A549 (cell line): ENCODE data around the gene GABRR2. TPM values are rescaled to one million over a fixed set of nuclear protein-coding genes. Genes with fewer than 3 reads are reported as not detected.

ENCODE experiments used
- ATAC-seq, 2 experiments: fragments of 200-7000 bp in 1 of 2; fragments of >200 bp in 1 of 2; cut with Nextera tagmentation in 1 of 2; cut with Tn5 transposase in 1 of 2; 3 replicates each; pipeline versions ENCODE4 v1.8.0 to v1.9.1; 2018 to 2020; ENCODE audit warnings: mild to moderate bottlenecking in 1 of 2, moderate library complexity in 1 of 2
- CTCF ChIA-PET: fragments of 300-600 bp; sonication (Branson Sonifier 250); formaldehyde crosslinking; extraction: SDS; loops from one replicate; lab custom pipeline; 2021; ENCODE audit warnings: antibody characterized with exemption, inconsistent platforms; lab: Yijun Ruan, JAX
- POLR2A ChIA-PET: fragments of 350-600 bp; formaldehyde crosslinking; extraction: SDS; loops from one replicate; lab custom pipeline; 2021; ENCODE audit warnings: antibody characterized with exemption, inconsistent platforms; lab: Yijun Ruan, JAX
- DNase-seq, 2 experiments: peaks; one replicate each; pipeline versions ENCODE4 v3.0.0 to v3.0.0-alpha.2; 2011 to 2016; ENCODE audit warnings: low read depth in 1 of 2, low spot score in 1 of 2
- FAIRE-seq: peaks from 2 replicates; lab custom pipeline; 2011; peaks lifted over from hg19 to GRCh38; lab: Jason Lieb, UNC
- H3K27ac ChIP-seq, 2 experiments: fragments of >200 bp; sonication (Bioruptor Twin); formaldehyde crosslinking; 3 replicates each; pipeline ENCODE4 v1.5.1; 2016 to 2017
- H3K4me1 ChIP-seq: fragments of >200 bp; sonication (Bioruptor Twin); formaldehyde crosslinking; 3 replicates; pipeline ENCODE4 v1.6.1; 2016
- H3K4me2 ChIP-seq: fragments of >200 bp; sonication (Bioruptor Twin); formaldehyde crosslinking; 3 replicates; pipeline ENCODE4 v1.6.1; 2016
- H3K4me3 ChIP-seq: fragments of >200 bp; sonication (Bioruptor Twin); formaldehyde crosslinking; 3 replicates; pipeline ENCODE4 v1.5.1; 2016
- H3K9me3 ChIP-seq: fragments of >200 bp; sonication (Bioruptor Twin); formaldehyde crosslinking; 3 replicates; pipeline ENCODE4 v1.6.1; 2016
- CBX2 ChIP-seq: fragments of 200-600 bp; sonication (generic); IDR thresholded peaks from 2 replicates; pipeline ENCODE4 v1.6.1; 2016; ENCODE audit warnings: low read depth, mild to moderate bottlenecking, borderline replicate concordance
- CEBPB ChIP-seq, 2 experiments: fragments of >200 bp in 1 of 2; sonication (Bioruptor Twin) in 1 of 2; formaldehyde crosslinking in 1 of 2; IDR thresholded peaks; 2 replicates each; pipeline ENCODE4 v1.6.1; 2012 to 2016
- CHD2 ChIP-seq: fragments of 150-350 bp; IDR thresholded peaks from 2 replicates; pipeline ENCODE4 v1.6.1; 2014; ENCODE audit warnings: low read length; ENCODE audit not compliant: partially characterized antibody
- CHD4 ChIP-seq: fragments of 200-600 bp; sonication (generic); IDR thresholded peaks from 2 replicates; pipeline ENCODE4 v1.6.1; 2016; ENCODE audit warnings: antibody characterized with exemption, mild to moderate bottlenecking, borderline replicate concordance
- EP300 ChIP-seq, 2 experiments: fragments of >200 bp; sonication (Bioruptor Twin); formaldehyde crosslinking; IDR thresholded peaks; 2 replicates in 1 of 2; 3 replicates in 1 of 2; pipeline ENCODE4 v1.6.1; 2016 to 2017
- FOSL2 ChIP-seq, 2 experiments: fragments of 450-650 bp in 1 of 2; fragments of >200 bp in 1 of 2; sonication (Bioruptor Twin) in 1 of 2; formaldehyde crosslinking; IDR thresholded peaks; 2 replicates each; pipeline versions ENCODE4 v1.5.0 to v1.6.1; 2016 to 2020; ENCODE audit warnings: mild to moderate bottlenecking in 1 of 2, moderate library complexity in 1 of 2
- FOXS1 ChIP-seq: fragments of 250-450 bp; sonication (Bioruptor Pico); IDR thresholded peaks from 2 replicates; pipeline ENCODE4 v1.5.0; 2020; ENCODE audit warnings: mild to moderate bottlenecking, moderate library complexity
- GATA3 ChIP-seq: IDR thresholded peaks from 2 replicates; pipeline ENCODE4 v1.6.1; 2012; ENCODE audit warnings: borderline replicate concordance
- HEYL ChIP-seq: fragments of 250-450 bp; sonication (Bioruptor Pico); IDR thresholded peaks from 2 replicates; pipeline ENCODE4 v1.8.0; 2021; ENCODE audit warnings: mild to moderate bottlenecking, moderate library complexity
- JUN ChIP-seq, 2 experiments: fragments of >200 bp; sonication (Bioruptor Twin); formaldehyde crosslinking; IDR thresholded peaks; 2 replicates in 1 of 2; 3 replicates in 1 of 2; pipeline ENCODE4 v1.6.1; 2016 to 2017
- KDM1A ChIP-seq: fragments of 200-600 bp; sonication (generic); IDR thresholded peaks from 2 replicates; pipeline ENCODE4 v1.6.1; 2016; ENCODE audit warnings: low read depth, mild to moderate bottlenecking
- MAFK ChIP-seq: fragments of 450-650 bp; IDR thresholded peaks from 2 replicates; pipeline ENCODE4 v1.6.1; 2014; ENCODE audit not compliant: partially characterized antibody
- MYC ChIP-seq: IDR thresholded peaks from 2 replicates; pipeline ENCODE4 v1.6.1; 2012; ENCODE audit warnings: mild to moderate bottlenecking, inconsistent platforms, low read length, improper control_type of control experiment, borderline replicate concordance
- NFE2L2 ChIP-seq: fragments of 150-350 bp; conservative IDR thresholded peaks from 2 replicates; pipeline ENCODE4 v1.6.1; 2014; ENCODE audit warnings: low read length
- RAD21 ChIP-seq, 2 experiments: fragments of >200 bp in 1 of 2; sonication (Bioruptor Twin) in 1 of 2; formaldehyde crosslinking in 1 of 2; IDR thresholded peaks in 1 of 2; conservative IDR thresholded peaks in 1 of 2; 2 replicates in 1 of 2; 3 replicates in 1 of 2; pipeline ENCODE4 v1.6.1; 2012 to 2018; ENCODE audit warnings: inconsistent platforms in 1 of 2
- RNF2 ChIP-seq: fragments of 200-600 bp; sonication (generic); IDR thresholded peaks from 2 replicates; pipeline ENCODE4 v1.6.1; 2016; ENCODE audit warnings: low read depth, mild to moderate bottlenecking, antibody characterized with exemption, moderate library complexity, borderline replicate concordance
- SREBF2 ChIP-seq: fragments of 450-650 bp; IDR thresholded peaks from 2 replicates; pipeline ENCODE4 v1.6.1; 2014; ENCODE audit warnings: mild to moderate bottlenecking, moderate library complexity
- TFCP2L1 ChIP-seq: fragments of 250-450 bp; sonication (Bioruptor Pico); IDR thresholded peaks from 2 replicates; pipeline ENCODE4 v1.5.0; 2021; ENCODE audit warnings: mild to moderate bottlenecking
- ZFP36 ChIP-seq: fragments of 450-650 bp; IDR thresholded peaks from 2 replicates; pipeline ENCODE4 v1.6.1; 2014; ENCODE audit warnings: borderline replicate concordance; ENCODE audit not compliant: partially characterized antibody
- WGBS: methylation state at CpG from one replicate; pipeline ENCODE4 v1.1.6; 2017; ENCODE audit errors: missing lambda C conversion rate; 5-methylcytosine and 5-hydroxymethylcytosine counted together
- polyA plus RNA-seq, 4 experiments: library from polyadenylated mRNA; depleted of rRNA in 3 of 4; stranded (reverse); fragments of >200 nt; fragmentation: RNase III in 1 of 4; extraction: RNeasy Plus Mini Kit Qiagen cat#74134 plus additional on column Dnase treatment in 1 of 4; gene quantifications; 2 replicates in 3 of 4; 3 replicates in 1 of 4; pipeline ENCODE4 v1.2.3, GENCODE V29; 2011 to 2017
- TF ChIP-seq, protein P1 (sequence below): fragments of 250-450 bp; sonication (Bioruptor Pico); IDR thresholded peaks from 2 replicates; pipeline ENCODE4 v1.5.0; 2020; ENCODE audit warnings: low read depth, mild to moderate bottlenecking, moderate library complexity
- TF ChIP-seq, protein P2 (sequence below): fragments of >200 bp; sonication (Bioruptor Twin); formaldehyde crosslinking; IDR thresholded peaks from 2 replicates; pipeline ENCODE4 v1.6.1; 2016
- TF ChIP-seq, protein P3 (sequence below): fragments of >200 bp; sonication (Bioruptor Twin); formaldehyde crosslinking; IDR thresholded peaks from 3 replicates; pipeline ENCODE4 v1.6.1; 2016
- TF ChIP-seq, protein P4 (sequence below): fragments of 450-650 bp; IDR thresholded peaks from 2 replicates; pipeline ENCODE4 v1.6.1; 2014; ENCODE audit warnings: antibody characterized with exemption
- TF ChIP-seq, protein P5 (sequence below): fragments of 200-600 bp; sonication (generic); IDR thresholded peaks from 2 replicates; pipeline ENCODE4 v1.6.1; 2016; ENCODE audit warnings: antibody characterized with exemption, mild to moderate bottlenecking, moderate library complexity
- TF ChIP-seq, protein P6 (sequence below): IDR thresholded peaks from 2 replicates; pipeline ENCODE4 v1.6.1; 2012

Gene GABRR2
- polyA plus RNA-seq, 2 of the 4 experiments (the other 2 are of a cell fraction), result 0.08 to 0.09 TPM

DNA sequence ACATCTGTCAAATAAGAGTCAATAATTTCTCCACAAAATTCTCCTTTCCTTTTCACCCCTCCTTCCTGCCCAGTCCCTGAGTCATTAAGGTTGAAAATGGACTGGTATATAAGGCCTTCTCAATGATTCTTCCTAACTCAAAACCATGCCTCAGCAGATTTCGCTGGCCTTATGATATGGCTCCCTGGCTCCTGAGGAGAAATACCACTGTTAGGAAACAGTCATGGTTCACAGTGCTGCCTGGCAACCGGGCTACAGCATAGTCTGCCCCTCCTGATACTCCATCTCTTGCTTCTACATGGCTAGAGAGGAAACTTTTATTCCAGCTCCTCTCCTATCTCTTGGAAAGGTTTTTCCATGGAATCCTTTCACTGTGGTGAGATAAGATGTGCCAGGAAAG, 32.7 kb upstream of the GABRR2 start:
- no peak overlapping the region for H3K4me2 ChIP-seq
- no peak for ATAC-seq
- TF ChIP-seq, protein P1, sequence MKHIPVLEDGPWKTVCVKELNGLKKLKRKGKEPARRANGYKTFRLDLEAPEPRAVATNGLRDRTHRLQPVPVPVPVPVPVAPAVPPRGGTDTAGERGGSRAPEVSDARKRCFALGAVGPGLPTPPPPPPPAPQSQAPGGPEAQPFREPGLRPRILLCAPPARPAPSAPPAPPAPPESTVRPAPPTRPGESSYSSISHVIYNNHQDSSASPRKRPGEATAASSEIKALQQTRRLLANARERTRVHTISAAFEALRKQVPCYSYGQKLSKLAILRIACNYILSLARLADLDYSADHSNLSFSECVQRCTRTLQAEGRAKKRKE (CRISPR knock-in tag), result no peak
- TF ChIP-seq NFE2L2, result no peak
- no peak for TF ChIP-seq MYC
- TF ChIP-seq, protein P2, sequence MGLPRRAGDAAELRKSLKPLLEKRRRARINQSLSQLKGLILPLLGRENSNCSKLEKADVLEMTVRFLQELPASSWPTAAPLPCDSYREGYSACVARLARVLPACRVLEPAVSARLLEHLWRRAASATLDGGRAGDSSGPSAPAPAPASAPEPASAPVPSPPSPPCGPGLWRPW, result no peak
- TF ChIP-seq HEYL, result no peak
- TF ChIP-seq CBX2, result no peak
- TF ChIP-seq MAFK, result peak; percentile 65
- DNase-seq, result no peak
- ChIA-PET CTCF (interaction anchor here (1.4 to 3.9 kb wide), 4 partner anchors 37 to 364 kb away, joined by 3 to 18 read pairs (median 4); no protein-coding TSS in a partner anchor), POLR2A (no interaction called here)
- no peak for FAIRE-seq
- WGBS, result 68% methylated on average over 2 of the region's 2 CpGs
- no peaks in the 10 kb centered on the region for H3K9me3 ChIP-seq
- H3K27ac ChIP-seq, result no peak overlapping the region
- peaks cover 20% of the 10 kb centered on the region; the same call in 1 of the 3 replicates for H3K4me1 ChIP-seq
- H3K4me3 ChIP-seq, result no peak overlapping the region

DNA sequence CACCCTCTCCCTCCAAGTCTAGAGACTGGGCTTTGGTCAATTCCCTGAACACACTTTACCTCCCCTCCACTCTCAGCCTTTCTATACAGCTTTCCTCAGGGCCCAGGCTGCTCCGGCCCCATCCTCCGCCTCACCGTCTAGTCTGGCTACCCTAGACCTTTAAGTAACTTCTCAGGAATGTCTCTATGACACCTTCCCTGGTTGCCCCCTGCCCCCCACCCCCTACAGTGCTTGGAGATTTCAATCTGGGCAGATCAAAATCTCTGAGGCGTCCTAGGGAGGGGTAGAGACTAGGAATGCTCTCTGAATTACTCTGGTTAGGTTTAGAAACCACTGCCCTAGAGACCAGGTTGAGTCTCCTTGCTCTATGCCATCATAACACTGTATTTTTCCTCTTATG, 31.3 kb upstream of the GABRR2 start:
- 93% methylated on average over 3 of the region's 4 CpGs for WGBS
- FAIRE-seq (no peak), ATAC-seq (peak in 1 of 2 experiments; percentile 27; a peak in 2 of 6 replicates), DNase-seq (no peak)
- POLR2A ChIA-PET, result interaction anchor here (0.7 kb wide), 1 partner anchor 10 kb away, joined by 3 read pairs; no protein-coding TSS in a partner anchor
- CTCF ChIA-PET, result interaction anchor here (2.1 kb wide), 1 partner anchor 45 kb away, joined by 4 read pairs; no protein-coding TSS in a partner anchor
- H3K4me2 ChIP-seq, result no peak overlapping the region
- no peaks in the 10 kb centered on the region for H3K9me3 ChIP-seq
- H3K4me1 ChIP-seq, result peaks cover 19% of the 10 kb centered on the region; the same call in 1 of the 3 replicates
- TF ChIP-seq KDM1A (no peak), ZFP36 (no peak), RAD21 (conservative IDR thresholded peaks at IDR 0.05 in 1 of 2, IDR thresholded peaks at IDR 0.05 in 1 of 2) (no peak), EP300 (IDR thresholded peaks at IDR 0.05) (no peak), CHD4 (no peak), CHD2 (no peak), FOXS1 (CRISPR knock-in tag) (no peak), JUN (IDR thresholded peaks at IDR 0.05) (no peak), GATA3 (no peak), RNF2 (no peak), TFCP2L1 (no peak), NFE2L2 (no peak), FOSL2 (IDR thresholded peaks at IDR 0.05) (no peak), FOSL2 (CRISPR knock-in tag; IDR thresholded peaks at IDR 0.05) (no peak)
- TF ChIP-seq, protein P1 (CRISPR knock-in tag), result no peak
- TF ChIP-seq, protein P2, result no peak
- TF ChIP-seq, protein P3, sequence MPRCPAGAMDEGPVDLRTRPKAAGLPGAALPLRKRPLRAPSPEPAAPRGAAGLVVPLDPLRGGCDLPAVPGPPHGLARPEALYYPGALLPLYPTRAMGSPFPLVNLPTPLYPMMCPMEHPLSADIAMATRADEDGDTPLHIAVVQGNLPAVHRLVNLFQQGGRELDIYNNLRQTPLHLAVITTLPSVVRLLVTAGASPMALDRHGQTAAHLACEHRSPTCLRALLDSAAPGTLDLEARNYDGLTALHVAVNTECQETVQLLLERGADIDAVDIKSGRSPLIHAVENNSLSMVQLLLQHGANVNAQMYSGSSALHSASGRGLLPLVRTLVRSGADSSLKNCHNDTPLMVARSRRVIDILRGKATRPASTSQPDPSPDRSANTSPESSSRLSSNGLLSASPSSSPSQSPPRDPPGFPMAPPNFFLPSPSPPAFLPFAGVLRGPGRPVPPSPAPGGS, result no peak
- no peak overlapping the region for H3K4me3 ChIP-seq
- H3K27ac ChIP-seq, result no peak overlapping the region

DNA sequence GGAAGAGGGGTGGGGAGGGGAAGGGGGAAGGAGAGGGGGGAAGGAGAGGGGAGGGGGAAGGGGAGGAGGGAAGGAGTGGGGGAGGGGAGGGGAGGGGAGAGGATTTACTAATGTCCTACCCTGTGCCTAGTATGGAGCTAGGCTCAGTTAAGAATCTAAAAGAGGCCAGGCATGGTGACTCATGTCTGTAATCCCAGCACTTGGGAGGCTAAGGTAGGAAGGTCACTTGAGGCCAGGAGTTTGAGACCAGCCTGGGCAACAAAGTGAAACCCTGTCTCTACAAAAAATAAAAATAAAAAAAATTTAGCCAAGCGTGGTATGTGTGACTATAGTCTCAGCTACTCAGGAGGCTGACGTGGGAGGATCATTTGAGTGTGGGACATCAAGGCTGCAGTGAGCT, 24.5 kb upstream of the GABRR2 start:
- no peak for DNase-seq
- H3K9me3 ChIP-seq, result no peaks in the 10 kb centered on the region
- H3K4me2 ChIP-seq, result no peak overlapping the region
- H3K27ac ChIP-seq, result no peak overlapping the region
- no peak overlapping the region for H3K4me3 ChIP-seq
- CTCF ChIA-PET, result no interaction called here
- POLR2A ChIA-PET, result no interaction called here
- WGBS, result 96% methylated on average over 2 of the region's 2 CpGs
- peaks cover 4% of the 10 kb centered on the region; the same call in 1 of the 3 replicates for H3K4me1 ChIP-seq
- ATAC-seq, result no peak
- no peak for FAIRE-seq
- TF ChIP-seq JUN (IDR thresholded peaks at IDR 0.05), result no peak
- no peak for TF ChIP-seq TFCP2L1
- TF ChIP-seq SREBF2, result no peak
- TF ChIP-seq, protein P4, sequence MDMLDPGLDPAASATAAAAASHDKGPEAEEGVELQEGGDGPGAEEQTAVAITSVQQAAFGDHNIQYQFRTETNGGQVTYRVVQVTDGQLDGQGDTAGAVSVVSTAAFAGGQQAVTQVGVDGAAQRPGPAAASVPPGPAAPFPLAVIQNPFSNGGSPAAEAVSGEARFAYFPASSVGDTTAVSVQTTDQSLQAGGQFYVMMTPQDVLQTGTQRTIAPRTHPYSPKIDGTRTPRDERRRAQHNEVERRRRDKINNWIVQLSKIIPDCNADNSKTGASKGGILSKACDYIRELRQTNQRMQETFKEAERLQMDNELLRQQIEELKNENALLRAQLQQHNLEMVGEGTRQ, result no peak
- TF ChIP-seq, protein P5, sequence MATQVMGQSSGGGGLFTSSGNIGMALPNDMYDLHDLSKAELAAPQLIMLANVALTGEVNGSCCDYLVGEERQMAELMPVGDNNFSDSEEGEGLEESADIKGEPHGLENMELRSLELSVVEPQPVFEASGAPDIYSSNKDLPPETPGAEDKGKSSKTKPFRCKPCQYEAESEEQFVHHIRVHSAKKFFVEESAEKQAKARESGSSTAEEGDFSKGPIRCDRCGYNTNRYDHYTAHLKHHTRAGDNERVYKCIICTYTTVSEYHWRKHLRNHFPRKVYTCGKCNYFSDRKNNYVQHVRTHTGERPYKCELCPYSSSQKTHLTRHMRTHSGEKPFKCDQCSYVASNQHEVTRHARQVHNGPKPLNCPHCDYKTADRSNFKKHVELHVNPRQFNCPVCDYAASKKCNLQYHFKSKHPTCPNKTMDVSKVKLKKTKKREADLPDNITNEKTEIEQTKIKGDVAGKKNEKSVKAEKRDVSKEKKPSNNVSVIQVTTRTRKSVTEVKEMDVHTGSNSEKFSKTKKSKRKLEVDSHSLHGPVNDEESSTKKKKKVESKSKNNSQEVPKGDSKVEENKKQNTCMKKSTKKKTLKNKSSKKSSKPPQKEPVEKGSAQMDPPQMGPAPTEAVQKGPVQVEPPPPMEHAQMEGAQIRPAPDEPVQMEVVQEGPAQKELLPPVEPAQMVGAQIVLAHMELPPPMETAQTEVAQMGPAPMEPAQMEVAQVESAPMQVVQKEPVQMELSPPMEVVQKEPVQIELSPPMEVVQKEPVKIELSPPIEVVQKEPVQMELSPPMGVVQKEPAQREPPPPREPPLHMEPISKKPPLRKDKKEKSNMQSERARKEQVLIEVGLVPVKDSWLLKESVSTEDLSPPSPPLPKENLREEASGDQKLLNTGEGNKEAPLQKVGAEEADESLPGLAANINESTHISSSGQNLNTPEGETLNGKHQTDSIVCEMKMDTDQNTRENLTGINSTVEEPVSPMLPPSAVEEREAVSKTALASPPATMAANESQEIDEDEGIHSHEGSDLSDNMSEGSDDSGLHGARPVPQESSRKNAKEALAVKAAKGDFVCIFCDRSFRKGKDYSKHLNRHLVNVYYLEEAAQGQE, result no peak
- no peak for TF ChIP-seq CBX2
- no peak for TF ChIP-seq CEBPB (IDR thresholded peaks at IDR 0.05)
- TF ChIP-seq, protein P6, sequence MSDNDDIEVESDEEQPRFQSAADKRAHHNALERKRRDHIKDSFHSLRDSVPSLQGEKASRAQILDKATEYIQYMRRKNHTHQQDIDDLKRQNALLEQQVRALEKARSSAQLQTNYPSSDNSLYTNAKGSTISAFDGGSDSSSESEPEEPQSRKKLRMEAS, result no peak
